ENCODE results near the gene KRT15. TPM values are rescaled to one million over a fixed set of nuclear protein-coding genes. Genes with fewer than 3 reads are reported as not detected.
A peak's percentile ranks its signal among the peaks of the same experiment; 100 is the strongest.

Gene KRT15
- polyA plus RNA-seq, 3 donors: 0.03 TPM; not detected in 2

DNA sequence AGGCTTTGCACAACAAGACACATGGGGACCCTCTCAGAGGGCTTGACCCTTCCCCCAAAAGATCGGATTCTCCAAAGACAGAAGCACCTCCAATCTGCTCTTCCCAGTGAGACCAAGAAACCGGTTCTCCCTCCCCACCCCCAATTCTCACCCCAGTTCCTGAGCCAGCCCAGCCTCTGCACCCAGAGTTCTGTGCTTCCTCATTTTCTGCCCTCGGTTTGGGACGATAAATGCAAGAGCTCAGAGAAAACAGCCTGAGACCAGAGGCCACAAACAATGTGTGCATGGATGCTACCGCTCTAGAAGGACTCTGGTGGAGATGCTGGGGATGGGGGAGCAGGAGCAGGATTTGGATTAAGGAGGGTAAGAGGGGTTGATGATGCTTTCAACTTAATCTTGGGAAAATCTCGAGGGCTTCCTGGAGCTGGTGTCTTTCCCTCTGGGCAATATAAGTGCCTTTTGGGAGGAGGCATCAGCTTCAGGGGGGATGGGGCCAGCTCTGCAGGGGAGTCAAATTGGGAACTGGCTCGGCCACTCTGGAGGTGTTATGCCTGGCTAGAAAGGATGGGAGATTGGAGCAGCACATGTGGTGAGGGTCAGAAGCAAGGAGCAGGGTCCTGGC is 6.0 kb downstream of the KRT15 start:
- Histone ChIP-seq H3K4me3 (replicated peaks in 1 of 3; ENCODE audit: low read depth in 2 of 3, low read length in 3 of 3) (peak overlapping the region in 1 of 3 experiments; percentile 56), H3K36me3 (replicated peaks in 1 of 2; ENCODE audit: control insufficient read depth in 1 of 2, insufficient read depth in 2 of 2, low read length in 2 of 2) (no peaks in the 10 kb centered on the region), H3K4me1 (ENCODE audit: control insufficient read depth in 1 of 2, insufficient read depth in 2 of 2, low read length in 2 of 2) (peaks cover 24 to 28% of the 10 kb centered on the region in 2 donors), H3K27me3 (ENCODE audit: control insufficient read depth in 2 of 2, insufficient read depth in 2 of 2, low read length in 2 of 2) (no peaks in the 10 kb centered on the region), H4K20me1 (ENCODE audit: insufficient read depth, low read length) (no peaks in the 10 kb centered on the region), H3K4me2 (replicated peaks; ENCODE audit: extremely low read depth, low read length, poor library complexity, severe bottlenecking) (peak overlapping the region; percentile 57), H2AFZ (ENCODE audit: insufficient read depth, low read depth, low read length, poor library complexity, severe bottlenecking) (peak overlapping the region; percentile 59), H3K9ac (ENCODE audit: insufficient read depth, low read length, poor library complexity, severe bottlenecking) (no peak overlapping the region), H3K79me2 (ENCODE audit: insufficient read depth, low read length) (no peaks in the 10 kb centered on the region), H3K27ac (ENCODE audit: low read depth in 1 of 2, low read length in 2 of 2) (peak overlapping the region in 1 of 2 donors; percentile 34), H3K9me3 (replicated peaks in 1 of 2; ENCODE audit: control insufficient read depth in 1 of 2, insufficient read depth in 1 of 2, low read length in 2 of 2) (no peaks in the 10 kb centered on the region)
- DNase-seq: peak; percentile 41 to 46 (median 42)
- intact Hi-C loops (cut with micrococcal nuclease): no loop called here
- TF ChIP-seq, protein P1, sequence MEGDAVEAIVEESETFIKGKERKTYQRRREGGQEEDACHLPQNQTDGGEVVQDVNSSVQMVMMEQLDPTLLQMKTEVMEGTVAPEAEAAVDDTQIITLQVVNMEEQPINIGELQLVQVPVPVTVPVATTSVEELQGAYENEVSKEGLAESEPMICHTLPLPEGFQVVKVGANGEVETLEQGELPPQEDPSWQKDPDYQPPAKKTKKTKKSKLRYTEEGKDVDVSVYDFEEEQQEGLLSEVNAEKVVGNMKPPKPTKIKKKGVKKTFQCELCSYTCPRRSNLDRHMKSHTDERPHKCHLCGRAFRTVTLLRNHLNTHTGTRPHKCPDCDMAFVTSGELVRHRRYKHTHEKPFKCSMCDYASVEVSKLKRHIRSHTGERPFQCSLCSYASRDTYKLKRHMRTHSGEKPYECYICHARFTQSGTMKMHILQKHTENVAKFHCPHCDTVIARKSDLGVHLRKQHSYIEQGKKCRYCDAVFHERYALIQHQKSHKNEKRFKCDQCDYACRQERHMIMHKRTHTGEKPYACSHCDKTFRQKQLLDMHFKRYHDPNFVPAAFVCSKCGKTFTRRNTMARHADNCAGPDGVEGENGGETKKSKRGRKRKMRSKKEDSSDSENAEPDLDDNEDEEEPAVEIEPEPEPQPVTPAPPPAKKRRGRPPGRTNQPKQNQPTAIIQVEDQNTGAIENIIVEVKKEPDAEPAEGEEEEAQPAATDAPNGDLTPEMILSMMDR (IDR thresholded peaks at IDR 0.05): no peak
- Mint-ChIP-seq H3K4me3 (peak overlapping the region; percentile 14 to 79), H3K4me1 (peaks cover 22% of the 10 kb centered on the region), H3K27ac (peak overlapping the region; percentile 15 to 76 (median 52)), H3K9me3 (peaks cover 0 to 2% (median 0%) of the 10 kb centered on the region in 7 donors), H3K36me3 (no peaks in the 10 kb centered on the region), H3K27me3 (ENCODE audit: low read depth in 3 of 3) (peaks cover 0 to 11% (median 6%) of the 10 kb centered on the region in 3 donors)
- WGBS (ENCODE audit: insufficient coverage): 24% methylated on average over 6 of the region's 7 CpGs

DNA sequence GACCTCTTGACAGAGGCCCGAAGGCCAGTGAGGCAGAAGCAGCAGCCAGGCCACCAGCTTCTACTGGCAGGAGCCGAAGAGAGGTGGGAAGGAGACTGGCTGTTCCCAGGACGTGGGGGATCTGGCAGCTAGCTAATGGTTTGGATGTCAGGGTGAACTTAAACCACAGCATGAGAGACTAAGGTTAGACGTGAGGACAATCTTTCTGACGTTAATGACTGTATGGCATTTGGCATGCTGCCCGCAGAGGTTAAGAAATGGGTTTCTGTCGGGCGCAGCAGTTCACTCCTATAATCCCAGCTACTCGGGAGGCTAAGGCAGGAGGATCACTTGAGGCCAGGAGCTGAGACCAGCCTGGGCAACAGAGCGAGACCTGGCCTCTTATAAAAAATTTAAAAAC is 7.0 kb downstream of the KRT15 start:
- intact Hi-C loops (cut with micrococcal nuclease): no loop called here
- peaks cover 0 to 2% (median 0%) of the 10 kb centered on the region in 7 donors for H3K9me3 Mint-ChIP-seq
- no peak overlapping the region for H3K4me3 Mint-ChIP-seq
- 93% methylated on average over 8 of the region's 10 CpGs for WGBS (ENCODE audit: insufficient coverage)
- H3K4me1 Mint-ChIP-seq: peaks cover 22% of the 10 kb centered on the region
- Histone ChIP-seq H3K9ac (ENCODE audit: insufficient read depth, low read length, poor library complexity, severe bottlenecking) (peak overlapping the region; percentile 12), H3K4me1 (ENCODE audit: control insufficient read depth in 1 of 2, insufficient read depth in 2 of 2, low read length in 2 of 2) (peaks cover 24 to 28% of the 10 kb centered on the region in 2 donors), H2AFZ (ENCODE audit: insufficient read depth, low read depth, low read length, poor library complexity, severe bottlenecking) (no peak overlapping the region), H3K36me3 (replicated peaks in 1 of 2; ENCODE audit: control insufficient read depth in 1 of 2, insufficient read depth in 2 of 2, low read length in 2 of 2) (no peaks in the 10 kb centered on the region), H3K4me3 (replicated peaks in 1 of 3; ENCODE audit: low read depth in 2 of 3, low read length in 3 of 3) (no peak overlapping the region), H3K4me2 (replicated peaks; ENCODE audit: extremely low read depth, low read length, poor library complexity, severe bottlenecking) (no peak overlapping the region), H3K27me3 (ENCODE audit: control insufficient read depth in 2 of 2, insufficient read depth in 2 of 2, low read length in 2 of 2) (no peaks in the 10 kb centered on the region), H3K9me3 (replicated peaks in 1 of 2; ENCODE audit: control insufficient read depth in 1 of 2, insufficient read depth in 1 of 2, low read length in 2 of 2) (no peaks in the 10 kb centered on the region), H3K79me2 (ENCODE audit: insufficient read depth, low read length) (no peaks in the 10 kb centered on the region), H3K27ac (ENCODE audit: low read depth in 1 of 2, low read length in 2 of 2) (no peak overlapping the region), H4K20me1 (ENCODE audit: insufficient read depth, low read length) (no peaks in the 10 kb centered on the region)
- H3K36me3 Mint-ChIP-seq: no peaks in the 10 kb centered on the region
- DNase-seq: no peak
- TF ChIP-seq, protein P1 (IDR thresholded peaks at IDR 0.05): no peak
- peak overlapping the region in 1 of 7 donors; percentile 15 for H3K27ac Mint-ChIP-seq
- H3K27me3 Mint-ChIP-seq (ENCODE audit: low read depth in 3 of 3): peaks cover 3 to 11% (median 6%) of the 10 kb centered on the region in 3 donors
